Thyroid gland (tissue), 4 donors: ENCODE results near the gene RPH3AL. TPM values are rescaled to one million over a fixed set of nuclear protein-coding genes. Genes with fewer than 3 reads are reported as not detected.

ENCODE experiments used
- DNase-seq, 2 donors: peaks; one replicate each; pipeline ENCODE4 v3.0.0-alpha.2; 2019
- H3K27ac ChIP-seq, 3 donors: fragments of 200-600 bp; sonication (generic); 1 replicate in 2 of 3; 2 replicates in 1 of 3; pipeline ENCODE4 v1.5.1; 2016 to 2019; ENCODE audit warnings: mild to moderate bottlenecking in 1 of 3, moderate library complexity in 1 of 3
- H3K27me3 ChIP-seq: fragments of 200-600 bp; sonication (generic); one replicate; pipeline ENCODE4 v1.5.1; 2019
- H3K36me3 ChIP-seq, 2 donors: fragments of 200-600 bp; sonication (generic); one replicate each; pipeline ENCODE4 v1.5.1; 2016 to 2019
- H3K4me1 ChIP-seq, 2 donors: fragments of 200-600 bp; sonication (generic); one replicate each; pipeline ENCODE4 v1.5.1; 2017 to 2019
- H3K4me3 ChIP-seq, 3 donors: fragments of 200-600 bp; sonication (generic); replicated peaks in 1 of 3; 1 replicate in 2 of 3; 2 replicates in 1 of 3; pipeline ENCODE4 v1.5.1; 2016; ENCODE audit warnings: mild to moderate bottlenecking in 1 of 3
- H3K9me3 ChIP-seq: fragments of 200-600 bp; sonication (generic); one replicate; pipeline ENCODE4 v1.5.1; 2017
- POLR2A ChIP-seq, 2 donors: fragments of 450-650 bp; IDR thresholded peaks; one replicate each; pipeline ENCODE4 v1.6.1; 2017; ENCODE audit warnings: antibody characterized with exemption in 2 of 2, mild to moderate bottlenecking in 2 of 2, moderate library complexity in 1 of 2
- WGBS, 2 donors: methylation state at CpG; one replicate each; pipeline ENCODE4 v1.1.5; 2017; 5-methylcytosine and 5-hydroxymethylcytosine counted together
- intact Hi-C: fragments of 100-400 bp; cut with DNase I; formaldehyde crosslinking; loops from one replicate; pipeline ENCODE4 v1.15.1; 2023
- total RNA-seq, 4 donors: library from RNA; depleted of rRNA; stranded (reverse); fragments of >200 nt; gene quantifications; one replicate each; pipeline ENCODE4 v1.2.3, GENCODE V29; 2016
- TF ChIP-seq, protein P1 (sequence below), 6 experiments: fragments of 200-600 bp in 3 of 6; fragments of 450-650 bp in 3 of 6; sonication (generic) in 3 of 6; IDR thresholded peaks; one replicate each; pipeline ENCODE4 v1.5.1; 2016 to 2019; ENCODE audit warnings: antibody characterized with exemption in 6 of 6, mild to moderate bottlenecking in 2 of 6, inconsistent platforms in 1 of 6, moderate library complexity in 1 of 6

Gene RPH3AL
- total RNA-seq, 4 donors from 2014 or later = 19.1 to 47.7 (median 42.5) TPM

DNA sequence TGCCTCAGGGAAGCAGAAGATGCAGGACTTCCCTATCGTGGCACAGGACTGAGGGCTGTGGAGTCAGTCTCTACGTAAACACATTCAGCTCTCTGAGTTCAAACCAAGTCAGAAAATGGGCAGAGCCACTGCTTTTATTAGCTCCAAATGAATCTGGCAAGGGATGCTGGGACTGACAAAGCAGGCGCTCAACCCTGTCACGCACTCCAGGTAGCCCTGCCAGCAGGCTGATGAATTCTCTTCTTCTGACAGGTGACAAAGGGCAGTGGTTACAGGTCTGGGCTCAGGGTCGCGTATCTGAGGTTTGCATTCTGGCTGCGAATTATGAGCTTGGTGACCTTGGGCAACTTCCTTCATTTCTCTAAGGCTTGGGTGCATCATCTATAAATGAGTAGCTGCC lies 9.4 kb downstream of the RPH3AL start:
- H3K36me3 ChIP-seq = no peaks in the 10 kb centered on the region
- intact Hi-C loops = no loop called here
- H3K27ac ChIP-seq = peak overlapping the region in 2 of 3 donors; percentile 58 to 71
- peaks cover 23 to 41% of the 10 kb centered on the region in 2 donors for H3K4me1 ChIP-seq
- no peaks in the 10 kb centered on the region for H3K9me3 ChIP-seq
- TF ChIP-seq POLR2A (IDR thresholded peaks at IDR 0.05) = no peak
- TF ChIP-seq, protein P1, sequence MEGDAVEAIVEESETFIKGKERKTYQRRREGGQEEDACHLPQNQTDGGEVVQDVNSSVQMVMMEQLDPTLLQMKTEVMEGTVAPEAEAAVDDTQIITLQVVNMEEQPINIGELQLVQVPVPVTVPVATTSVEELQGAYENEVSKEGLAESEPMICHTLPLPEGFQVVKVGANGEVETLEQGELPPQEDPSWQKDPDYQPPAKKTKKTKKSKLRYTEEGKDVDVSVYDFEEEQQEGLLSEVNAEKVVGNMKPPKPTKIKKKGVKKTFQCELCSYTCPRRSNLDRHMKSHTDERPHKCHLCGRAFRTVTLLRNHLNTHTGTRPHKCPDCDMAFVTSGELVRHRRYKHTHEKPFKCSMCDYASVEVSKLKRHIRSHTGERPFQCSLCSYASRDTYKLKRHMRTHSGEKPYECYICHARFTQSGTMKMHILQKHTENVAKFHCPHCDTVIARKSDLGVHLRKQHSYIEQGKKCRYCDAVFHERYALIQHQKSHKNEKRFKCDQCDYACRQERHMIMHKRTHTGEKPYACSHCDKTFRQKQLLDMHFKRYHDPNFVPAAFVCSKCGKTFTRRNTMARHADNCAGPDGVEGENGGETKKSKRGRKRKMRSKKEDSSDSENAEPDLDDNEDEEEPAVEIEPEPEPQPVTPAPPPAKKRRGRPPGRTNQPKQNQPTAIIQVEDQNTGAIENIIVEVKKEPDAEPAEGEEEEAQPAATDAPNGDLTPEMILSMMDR (IDR thresholded peaks at IDR 0.05) = no peak
- H3K4me3 ChIP-seq = no peak overlapping the region
- WGBS, 2 donors = 50 to 52% methylated on average over 7 of the region's 7 CpGs
- no peaks in the 10 kb centered on the region for H3K27me3 ChIP-seq
- peak; percentile 55 to 66 for DNase-seq

DNA sequence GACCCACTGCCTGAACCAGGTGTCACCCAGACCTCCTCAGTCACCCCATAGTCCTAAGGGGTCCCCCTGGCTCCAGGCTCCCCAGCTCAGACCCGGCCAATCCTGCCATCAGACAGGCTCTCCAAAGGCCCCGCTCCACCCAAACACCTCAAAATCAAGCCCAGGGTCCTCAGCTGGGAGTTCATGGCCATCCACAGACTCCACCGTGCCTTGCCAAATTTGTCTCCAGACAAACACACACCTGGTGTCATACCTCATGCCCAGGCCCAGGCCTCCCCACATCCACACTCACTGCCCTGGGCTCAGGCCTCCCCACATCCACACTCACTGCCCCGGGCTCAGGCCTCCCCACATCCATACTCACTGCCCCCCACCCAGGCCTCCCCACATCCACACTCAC lies 12.5 kb downstream of the RPH3AL start:
- TF ChIP-seq, protein P1 (IDR thresholded peaks at IDR 0.05) = no peak
- no peak for TF ChIP-seq POLR2A (IDR thresholded peaks at IDR 0.05)
- DNase-seq = no peak
- Histone ChIP-seq H3K27me3 (no peaks in the 10 kb centered on the region), H3K9me3 (no peaks in the 10 kb centered on the region), H3K27ac (peak overlapping the region in 2 of 3 donors; percentile 72 to 87), H3K4me3 (no peak overlapping the region), H3K4me1 (peaks cover 7 to 43% of the 10 kb centered on the region in 2 donors), H3K36me3 (no peaks in the 10 kb centered on the region)
- intact Hi-C loops = no loop called here
- WGBS, 2 donors = 90 to 100% methylated on average over 3 to 4 of the region's 4 CpGs

DNA sequence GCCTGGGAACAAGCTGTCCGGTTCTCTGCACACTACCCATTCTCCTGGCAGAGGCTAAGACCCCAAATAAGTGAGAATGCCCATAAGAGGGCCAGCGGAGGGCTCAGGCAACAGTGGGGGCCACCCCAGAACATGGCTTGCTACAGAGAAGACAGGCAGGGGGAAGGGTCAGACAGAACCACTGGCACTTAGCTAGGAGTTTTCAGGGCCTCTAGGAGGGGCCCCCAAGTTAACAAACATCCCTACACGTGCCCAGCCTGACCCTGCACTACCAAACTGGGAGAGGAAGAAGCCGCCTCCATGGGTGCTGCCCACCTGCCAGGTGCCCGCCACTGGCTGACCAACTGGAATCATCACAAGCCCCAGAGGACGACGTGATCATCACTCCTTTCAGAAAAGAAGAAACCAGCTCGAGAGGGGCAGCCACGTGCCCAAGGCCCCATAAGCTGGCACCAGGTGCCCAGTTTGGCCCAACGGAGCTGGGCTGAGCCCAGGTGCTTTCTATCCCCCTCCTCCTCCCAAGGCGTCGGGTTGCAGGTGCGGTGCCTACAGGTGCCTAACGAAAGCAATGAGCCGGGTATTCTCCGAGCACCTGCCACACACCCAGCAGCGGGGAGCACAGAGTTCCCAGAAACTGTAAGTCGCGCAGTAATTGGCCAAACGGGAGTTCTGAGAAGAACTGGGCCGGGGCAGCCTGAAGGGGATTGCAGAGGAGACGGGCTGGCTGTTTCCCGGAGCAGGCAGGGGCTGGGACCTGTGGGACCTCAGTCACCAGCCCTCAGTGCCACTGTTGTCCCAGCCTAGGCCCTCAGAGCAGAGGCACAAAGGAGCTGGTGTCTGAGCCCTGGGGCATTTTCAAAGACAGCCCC lies 13.2 kb downstream of the RPH3AL start:
- Histone ChIP-seq H3K4me1 (peaks cover 7 to 45% of the 10 kb centered on the region in 2 donors), H3K27me3 (no peaks in the 10 kb centered on the region), H3K27ac (peak overlapping the region; percentile 71 to 87 (median 72)), H3K36me3 (no peaks in the 10 kb centered on the region), H3K9me3 (no peaks in the 10 kb centered on the region), H3K4me3 (no peak overlapping the region)
- DNase-seq = peak; percentile 72 to 77
- TF ChIP-seq, protein P1 (IDR thresholded peaks at IDR 0.05) = no peak
- TF ChIP-seq POLR2A (IDR thresholded peaks at IDR 0.05) = no peak
- WGBS, 2 donors = 61 to 67% methylated on average over 18 to 19 of the region's 23 CpGs
- intact Hi-C loops = no loop called here

DNA sequence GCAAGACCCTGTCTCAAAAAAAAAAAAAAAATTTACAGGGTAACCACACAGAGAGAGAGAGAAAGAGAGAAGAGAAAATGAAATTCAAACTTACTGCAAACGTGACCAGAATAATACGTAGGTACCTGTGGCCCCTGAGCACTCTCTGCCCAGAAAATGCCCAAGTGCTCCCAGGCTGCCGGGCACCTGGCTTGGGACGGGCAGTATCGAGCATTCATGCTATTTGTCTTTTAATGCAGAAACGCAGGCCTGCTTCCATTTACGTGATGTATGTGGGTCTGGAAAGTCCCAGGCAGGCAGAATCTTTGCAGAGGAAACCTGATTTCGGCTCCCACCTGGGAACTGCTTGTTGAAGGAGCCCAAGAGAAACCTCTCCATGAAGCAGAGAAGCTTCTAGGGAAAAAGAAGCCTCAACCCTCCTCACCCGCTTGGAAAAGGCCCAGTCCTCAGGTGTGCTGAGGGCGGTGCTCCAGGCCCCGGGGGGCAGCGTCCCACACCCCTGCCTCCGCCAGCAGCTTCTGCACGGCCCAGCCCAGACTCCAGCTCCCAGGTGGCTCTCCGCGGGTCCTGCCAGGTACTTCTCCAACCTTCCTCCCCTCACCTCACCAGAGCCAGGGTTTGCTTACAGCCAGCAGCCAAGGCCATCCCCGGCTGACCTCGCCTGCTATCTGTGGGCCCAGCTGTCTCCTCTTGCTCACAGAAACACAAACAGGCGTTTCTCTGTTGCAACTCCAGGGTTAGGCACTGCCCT lies 14.0 kb downstream of the RPH3AL start:
- TF ChIP-seq, protein P1 (IDR thresholded peaks at IDR 0.05) = no peak
- peak in 1 of 2 donors; percentile 27 for TF ChIP-seq POLR2A (IDR thresholded peaks at IDR 0.05)
- no peak overlapping the region for H3K4me3 ChIP-seq
- H3K27me3 ChIP-seq = no peaks in the 10 kb centered on the region
- peak; percentile 81 to 87 for DNase-seq
- no peaks in the 10 kb centered on the region for H3K36me3 ChIP-seq
- H3K27ac ChIP-seq = peak overlapping the region; percentile 71 to 87 (median 72)
- WGBS, 2 donors = 47 to 59% methylated on average over 11 to 19 of the region's 19 CpGs
- intact Hi-C loops = no loop called here
- H3K4me1 ChIP-seq = peaks cover 7 to 49% of the 10 kb centered on the region in 2 donors
- no peaks in the 10 kb centered on the region for H3K9me3 ChIP-seq
